SH-SY5Y (cell line): ENCODE data around the gene TBC1D16.

ENCODE experiments used
- GATA2 ChIP-seq: IDR thresholded peaks from 2 replicates; pipeline ENCODE4 v1.6.1; 2011; ENCODE audit warnings: mild to moderate bottlenecking, low read depth, low read length
- GATA3 ChIP-seq: IDR thresholded peaks from 2 replicates; pipeline ENCODE4 v1.6.1; 2011; ENCODE audit warnings: low read depth, mild to moderate bottlenecking, low read length, moderate library complexity

DNA sequence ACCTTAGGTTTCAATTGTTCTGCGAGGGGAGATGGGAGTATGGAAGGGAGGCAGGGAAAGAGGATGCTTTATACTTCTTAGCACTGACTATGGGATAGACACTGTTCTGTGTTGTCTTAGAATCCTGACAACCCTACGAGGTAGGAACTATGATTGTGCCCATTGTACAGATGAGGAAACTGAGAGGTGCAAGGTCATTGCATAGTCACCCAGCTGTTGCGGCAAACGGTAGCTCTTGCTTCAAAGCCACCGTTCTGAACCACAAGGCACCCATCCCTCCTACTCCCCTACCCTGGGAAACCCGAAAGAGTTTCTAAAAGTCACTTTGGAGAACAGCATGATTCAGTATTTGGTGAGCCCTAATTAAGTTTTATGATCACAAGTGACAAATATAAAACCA lies 8.3 kb upstream of the TBC1D16 start:
- TF ChIP-seq GATA3 (no peak), GATA2 (no peak)
